Ovary (tissue), 3 donors: ENCODE data around the gene MYL12A.

ENCODE experiments used
- EP300 ChIP-seq: sonication (generic); formaldehyde crosslinking; IDR thresholded peaks from one replicate; pipeline ENCODE4 v1.6.1; 2017; ENCODE audit warnings: antibody characterized with exemption
- POLR2A ChIP-seq: fragments of 450-650 bp; IDR thresholded peaks from one replicate; pipeline ENCODE4 v1.6.1; 2017; ENCODE audit warnings: antibody characterized with exemption, mild to moderate bottlenecking, moderate library complexity
- TF ChIP-seq, protein P1 (sequence below), 3 donors: fragments of 450-650 bp in 2 of 3; fragments of 200-600 bp in 1 of 3; IDR thresholded peaks; one replicate each; pipeline versions ENCODE4 v1.5.1 to v1.8.0; 2016 to 2022; ENCODE audit warnings: antibody characterized with exemption in 3 of 3, mild to moderate bottlenecking in 1 of 3
- donor health status: DM: no; HTN: no; CAD: no.

DNA sequence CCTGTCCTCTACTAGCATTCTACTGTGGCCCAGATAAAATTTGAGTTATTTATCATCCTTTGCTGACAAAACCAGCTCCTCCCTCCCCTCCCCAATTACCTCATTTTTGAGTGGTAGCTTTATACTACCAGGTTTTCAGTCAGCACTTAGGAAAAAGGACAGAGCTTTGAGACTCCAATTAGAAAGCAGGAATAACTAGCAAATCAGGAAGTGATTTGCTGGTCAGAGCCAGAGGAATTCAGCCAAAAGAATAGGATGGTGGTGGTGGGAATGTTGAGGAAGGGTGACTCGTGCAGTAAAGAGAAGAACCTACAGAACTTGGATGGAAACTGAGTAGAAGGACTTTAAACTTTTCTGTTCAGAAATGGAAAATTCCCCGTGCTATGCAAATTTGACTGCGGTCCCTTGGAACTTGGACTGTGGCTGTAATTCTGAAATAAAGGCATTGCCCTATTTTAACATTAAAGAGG, 18.0 kb downstream of the MYL12A start:
- TF ChIP-seq POLR2A = no peak
- TF ChIP-seq, protein P1, sequence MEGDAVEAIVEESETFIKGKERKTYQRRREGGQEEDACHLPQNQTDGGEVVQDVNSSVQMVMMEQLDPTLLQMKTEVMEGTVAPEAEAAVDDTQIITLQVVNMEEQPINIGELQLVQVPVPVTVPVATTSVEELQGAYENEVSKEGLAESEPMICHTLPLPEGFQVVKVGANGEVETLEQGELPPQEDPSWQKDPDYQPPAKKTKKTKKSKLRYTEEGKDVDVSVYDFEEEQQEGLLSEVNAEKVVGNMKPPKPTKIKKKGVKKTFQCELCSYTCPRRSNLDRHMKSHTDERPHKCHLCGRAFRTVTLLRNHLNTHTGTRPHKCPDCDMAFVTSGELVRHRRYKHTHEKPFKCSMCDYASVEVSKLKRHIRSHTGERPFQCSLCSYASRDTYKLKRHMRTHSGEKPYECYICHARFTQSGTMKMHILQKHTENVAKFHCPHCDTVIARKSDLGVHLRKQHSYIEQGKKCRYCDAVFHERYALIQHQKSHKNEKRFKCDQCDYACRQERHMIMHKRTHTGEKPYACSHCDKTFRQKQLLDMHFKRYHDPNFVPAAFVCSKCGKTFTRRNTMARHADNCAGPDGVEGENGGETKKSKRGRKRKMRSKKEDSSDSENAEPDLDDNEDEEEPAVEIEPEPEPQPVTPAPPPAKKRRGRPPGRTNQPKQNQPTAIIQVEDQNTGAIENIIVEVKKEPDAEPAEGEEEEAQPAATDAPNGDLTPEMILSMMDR (IDR thresholded peaks at IDR 0.05) = no peak
- TF ChIP-seq EP300 = no peak
